ENCODE measurements around the gene CYP24A1.

Gene CYP24A1

DNA sequence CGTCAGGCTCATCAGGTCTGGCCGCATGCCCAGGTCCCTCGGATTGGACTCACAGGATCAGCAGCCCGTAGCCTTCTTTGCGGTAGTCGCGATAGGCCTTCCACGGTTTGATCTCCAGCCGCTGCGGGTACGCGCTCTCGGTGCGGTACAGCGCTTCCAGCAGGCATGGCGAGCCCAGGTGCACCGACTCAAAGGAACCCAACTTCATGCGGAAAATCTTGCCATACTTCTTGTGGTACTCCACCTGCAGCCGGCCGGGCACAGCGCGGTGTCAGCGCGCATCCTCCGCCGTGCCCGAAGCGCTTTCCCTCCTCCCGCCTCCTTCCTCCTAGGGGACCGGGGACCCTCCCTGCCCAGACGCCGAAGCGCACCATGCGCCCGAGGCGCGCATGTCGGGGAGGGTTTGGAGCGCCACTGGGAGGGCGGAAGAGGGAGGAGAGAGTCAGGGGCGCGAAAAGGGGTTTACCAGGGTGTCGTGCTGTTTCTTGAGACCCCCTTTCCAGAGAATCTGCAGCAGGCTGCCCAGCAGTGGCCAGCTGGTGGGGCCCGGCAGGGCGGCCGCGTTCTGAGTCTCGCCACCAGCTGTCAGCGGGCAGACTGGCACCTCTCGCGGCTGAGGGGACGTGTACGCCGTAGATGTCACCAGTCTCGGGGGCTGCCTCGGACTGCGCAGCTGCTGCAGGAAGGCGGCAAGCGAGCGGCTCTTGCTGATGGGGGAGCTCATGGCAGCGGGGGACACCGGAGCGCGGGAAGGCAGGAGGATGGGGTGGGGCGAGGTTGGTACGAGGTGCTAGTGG, 732 bp downstream of the CYP24A1 start:
- no peak for DNase-seq

DNA sequence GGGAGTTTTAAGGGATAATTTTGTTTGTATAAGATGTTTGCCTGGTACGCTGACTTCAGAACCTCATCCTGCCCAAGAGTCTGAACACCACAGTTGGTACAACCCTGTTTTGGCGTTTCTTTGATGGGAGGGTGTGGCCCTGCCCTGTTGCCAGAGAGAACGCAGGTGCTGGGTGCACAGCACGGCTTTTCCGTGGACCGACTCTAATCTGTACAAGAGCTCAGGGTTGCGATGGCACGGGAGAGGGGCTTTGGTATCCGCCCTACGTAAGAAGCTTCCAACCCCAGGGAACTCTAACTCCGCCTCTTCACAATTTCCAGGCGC, 1.3 kb downstream of the CYP24A1 start:
- no peak for DNase-seq

DNA sequence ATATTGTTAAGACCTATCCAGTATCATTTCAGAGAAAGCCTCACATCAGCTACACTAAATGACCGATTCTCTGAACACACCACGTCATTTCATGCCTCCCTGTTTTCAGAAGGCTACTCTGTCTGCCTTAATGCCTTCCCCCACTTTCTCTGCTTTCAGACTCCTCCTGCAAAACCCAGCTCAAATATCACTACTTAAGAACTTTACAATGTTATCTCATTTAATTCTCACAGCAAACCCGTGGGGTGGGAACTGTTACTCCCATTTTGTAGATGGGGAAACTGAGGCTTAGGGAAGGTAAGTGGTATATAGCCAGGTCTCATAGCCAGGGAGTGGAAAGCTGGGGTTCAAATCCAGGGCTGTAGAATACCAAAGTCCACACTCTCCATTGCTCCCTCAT, 2.8 kb downstream of the CYP24A1 start:
- DNase-seq: no peak

DNA sequence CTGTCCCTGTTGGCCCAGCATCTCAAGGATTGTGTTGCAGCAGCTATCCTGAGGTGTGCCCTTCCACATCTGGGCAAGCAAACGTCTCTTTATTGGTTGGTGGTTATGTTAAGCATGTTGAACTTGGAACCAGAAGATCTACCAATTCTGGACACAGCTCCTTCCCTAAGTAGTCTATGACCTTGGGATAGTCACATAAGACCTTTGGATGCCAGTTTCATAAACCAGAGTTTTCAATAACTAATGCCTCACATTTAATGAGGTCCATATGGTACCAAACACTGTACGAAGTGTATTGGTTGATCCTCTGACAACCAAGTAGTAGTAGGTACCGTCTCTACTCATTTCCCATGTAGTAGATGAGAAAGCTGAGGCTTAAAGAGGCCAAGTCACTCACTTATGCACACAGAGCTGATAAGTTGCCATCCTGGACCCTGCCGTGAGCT, 3.7 kb downstream of the CYP24A1 start:
- no peak for DNase-seq

DNA sequence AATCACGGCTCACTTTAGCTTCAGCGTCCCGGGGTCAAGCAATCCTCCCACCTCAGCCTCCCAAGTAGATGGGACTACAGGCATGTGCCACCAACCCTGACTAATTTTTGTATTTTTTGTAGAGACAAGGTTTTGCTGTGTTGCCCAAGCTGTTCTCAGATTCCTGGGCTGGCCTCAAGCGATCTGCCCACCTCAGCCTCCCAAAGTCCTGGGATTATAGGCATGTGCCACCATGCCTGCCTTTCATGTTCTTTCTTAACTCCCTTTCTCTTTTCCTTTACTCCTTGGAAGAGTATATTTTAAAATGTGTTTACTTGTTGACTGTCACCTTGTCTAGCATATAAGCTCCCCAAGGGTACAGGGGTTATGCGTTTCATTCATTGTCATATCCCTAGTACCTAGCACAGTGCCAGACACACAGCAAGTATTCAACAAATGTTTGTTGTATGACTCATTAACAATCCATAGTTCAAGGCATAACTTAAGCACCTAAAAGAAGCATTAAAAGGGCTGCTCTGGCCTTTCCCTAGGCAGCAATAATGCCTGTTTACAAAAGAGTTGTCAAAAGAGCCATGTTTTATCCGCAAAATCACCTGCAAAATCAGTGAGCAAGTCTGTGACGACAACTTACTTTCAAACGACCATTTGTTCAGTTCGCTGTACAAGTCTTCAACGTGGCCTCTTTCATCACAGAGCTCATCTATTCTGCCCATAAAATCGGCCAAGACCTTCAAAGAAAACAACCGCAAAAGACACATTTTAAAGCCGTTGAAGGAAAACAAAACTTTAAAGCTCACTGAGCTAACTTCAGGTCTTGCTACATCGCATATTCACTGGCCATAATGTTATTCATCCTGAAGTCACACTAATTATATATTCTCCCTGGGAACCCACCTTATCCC, 4.6 kb downstream of the CYP24A1 start:
- no peak for DNase-seq

DNA sequence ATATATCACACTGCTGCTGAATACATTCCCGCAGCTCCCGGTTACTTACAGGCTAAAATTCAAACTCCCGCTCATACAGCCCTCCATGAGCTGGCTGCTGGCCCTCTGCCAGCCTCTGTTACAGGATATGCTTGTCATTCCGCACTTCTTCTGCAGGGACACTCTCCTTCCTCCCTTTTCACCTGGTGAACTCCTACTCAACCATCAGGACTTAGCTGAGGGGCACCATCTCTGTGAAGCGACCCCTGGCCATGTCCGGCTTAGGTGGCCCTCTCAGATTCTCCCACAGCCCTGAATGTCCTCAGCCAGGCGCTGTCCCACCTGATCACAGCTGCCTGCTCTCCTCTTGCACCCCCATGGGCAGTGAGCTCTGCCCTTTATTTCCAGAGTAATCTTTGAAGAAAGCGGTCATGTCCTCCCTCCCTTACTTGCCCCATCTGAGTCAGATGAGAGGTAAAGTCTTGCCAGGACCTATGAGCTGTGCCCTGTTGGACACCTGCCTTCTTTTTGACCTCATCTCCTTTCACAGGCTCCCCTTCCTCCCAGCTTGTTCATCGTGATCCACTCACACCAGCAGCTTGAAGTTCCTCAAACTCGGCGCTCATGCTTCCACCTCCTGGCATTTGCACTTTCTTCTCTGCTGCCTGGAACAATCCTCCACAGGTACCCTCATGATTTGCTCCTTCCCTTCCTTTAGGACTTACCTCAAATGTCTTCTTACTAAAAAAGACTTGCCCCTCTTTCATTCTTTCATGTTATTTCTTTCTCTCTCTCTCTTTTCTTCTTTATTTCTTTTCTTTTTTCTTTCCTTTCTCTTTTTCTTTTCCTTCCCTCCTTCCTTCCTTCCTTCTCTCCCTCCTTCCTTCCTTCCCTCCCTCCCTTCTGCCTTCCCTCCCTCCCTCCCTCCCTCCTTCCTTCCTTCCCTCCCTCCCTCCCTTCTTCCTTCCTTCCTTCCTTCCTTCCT, 5.6 kb downstream of the CYP24A1 start:
- DNase-seq: no peak

DNA sequence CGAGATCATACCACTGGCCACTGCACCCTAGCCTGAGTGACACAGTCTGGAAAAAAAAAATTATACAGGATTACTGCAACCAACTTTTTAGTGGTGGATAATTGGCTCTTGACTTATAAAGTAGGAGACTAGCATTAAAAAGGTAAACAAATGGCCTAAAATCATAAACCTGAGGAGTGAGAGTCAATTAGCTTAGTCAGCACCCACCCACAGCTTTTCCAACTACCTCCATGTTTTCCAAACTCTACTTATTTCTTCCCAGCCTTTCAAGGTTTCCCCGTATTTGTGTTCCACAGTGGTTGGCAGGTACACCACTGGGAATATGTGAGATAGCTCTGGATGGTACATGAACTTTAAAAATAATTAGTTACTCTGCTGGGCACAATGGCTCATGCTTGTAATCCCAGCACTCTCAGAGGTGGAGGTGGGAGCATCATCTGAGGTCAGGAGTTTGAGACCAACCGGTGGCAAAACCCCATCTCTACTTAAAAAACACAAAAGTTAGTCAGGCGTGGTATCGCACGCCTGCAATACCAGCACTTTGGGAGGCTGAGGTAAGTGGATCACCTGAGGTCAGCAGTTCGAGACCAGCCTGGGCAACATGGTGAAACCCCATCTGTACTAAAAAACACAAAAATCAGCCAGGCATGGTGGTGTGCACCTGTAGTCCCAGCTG, 6.7 kb downstream of the CYP24A1 start:
- no peak for DNase-seq

DNA sequence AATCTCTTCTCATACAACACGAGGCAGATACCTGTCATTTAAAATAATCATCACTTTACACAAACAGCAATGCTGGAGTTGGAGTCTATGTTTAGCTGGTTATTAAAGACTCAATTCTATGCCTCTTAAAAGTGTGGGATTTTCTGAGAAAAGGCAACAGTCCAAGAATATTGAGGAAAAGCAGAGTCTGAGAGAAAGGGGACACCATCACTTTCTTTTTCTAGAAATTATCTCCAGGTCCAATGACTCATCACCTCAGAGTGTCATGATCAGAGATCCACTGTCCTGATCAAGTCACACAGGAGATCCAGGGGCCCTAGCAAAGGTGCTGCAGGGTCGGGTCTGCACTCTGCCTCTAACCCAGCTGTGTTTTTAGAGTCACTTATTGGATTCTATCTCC, 8.0 kb downstream of the CYP24A1 start:
- no peak for DNase-seq

DNA sequence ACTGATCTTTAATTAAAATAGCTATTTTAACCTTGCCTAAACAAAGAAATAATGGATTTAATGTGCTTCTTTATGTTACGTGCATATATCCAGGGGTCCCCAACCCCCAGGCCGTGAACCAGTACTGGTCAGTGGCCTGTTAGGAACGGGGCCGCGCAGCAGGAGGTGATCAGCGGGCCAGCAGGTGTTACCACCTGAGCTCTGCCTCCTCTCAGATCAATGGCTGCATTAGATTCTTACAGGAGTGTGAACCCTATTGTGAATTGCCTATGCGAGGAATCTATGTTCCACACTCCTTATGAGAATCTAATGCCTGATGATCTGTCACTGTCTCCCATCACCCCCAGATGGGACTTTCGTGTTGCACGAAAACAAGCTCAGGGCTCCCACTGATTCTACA, 8.8 kb downstream of the CYP24A1 start:
- DNase-seq: no peak

DNA sequence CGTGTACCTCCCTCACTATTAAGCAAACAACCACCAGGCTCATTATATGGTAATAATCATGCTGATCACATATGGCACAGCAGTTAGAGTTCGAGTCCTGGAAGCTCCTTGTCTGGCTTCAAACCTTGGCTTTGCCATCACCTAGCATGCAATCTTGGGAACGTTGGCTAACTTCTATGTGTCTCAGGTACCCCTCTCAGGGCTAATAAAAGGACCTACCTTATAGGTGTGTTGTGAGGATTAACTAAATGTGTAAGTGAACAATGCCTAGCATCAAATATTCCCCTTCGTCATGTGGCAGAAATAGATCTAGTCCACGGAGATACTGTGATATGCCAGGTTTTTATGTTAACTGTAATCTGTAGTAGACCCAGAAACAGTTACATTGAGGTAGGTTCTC, 10.4 kb downstream of the CYP24A1 start:
- DNase-seq: no peak

DNA sequence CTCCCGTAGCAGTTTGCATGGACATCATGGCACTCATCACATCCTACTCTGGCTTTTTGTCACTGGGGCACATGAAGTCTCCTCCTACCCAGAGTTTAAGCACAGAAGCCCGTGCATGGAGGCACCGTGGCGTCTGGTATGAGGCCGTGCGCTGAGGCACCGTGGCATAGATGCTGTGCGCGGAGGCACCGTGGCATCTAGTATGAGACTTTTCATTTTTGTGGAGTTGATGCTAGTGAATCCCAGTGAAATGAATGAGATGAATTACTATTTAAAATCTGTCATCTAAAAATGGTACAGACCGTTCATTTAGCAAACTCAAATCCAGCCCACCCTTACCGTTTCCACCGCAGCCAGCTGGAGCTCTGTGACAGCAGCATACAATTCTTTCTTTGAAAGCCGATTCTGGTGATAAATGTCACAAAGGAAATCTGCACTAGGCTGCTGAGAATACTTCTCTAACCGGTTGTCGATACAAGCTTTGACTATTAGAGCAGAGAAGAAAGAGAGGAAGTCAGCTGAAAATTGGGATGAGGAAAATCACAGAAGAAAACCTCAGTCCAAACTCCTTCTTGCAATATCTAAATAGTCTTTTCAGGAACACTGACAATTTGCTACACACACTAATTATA, 11.3 kb downstream of the CYP24A1 start:
- DNase-seq: no peak

DNA sequence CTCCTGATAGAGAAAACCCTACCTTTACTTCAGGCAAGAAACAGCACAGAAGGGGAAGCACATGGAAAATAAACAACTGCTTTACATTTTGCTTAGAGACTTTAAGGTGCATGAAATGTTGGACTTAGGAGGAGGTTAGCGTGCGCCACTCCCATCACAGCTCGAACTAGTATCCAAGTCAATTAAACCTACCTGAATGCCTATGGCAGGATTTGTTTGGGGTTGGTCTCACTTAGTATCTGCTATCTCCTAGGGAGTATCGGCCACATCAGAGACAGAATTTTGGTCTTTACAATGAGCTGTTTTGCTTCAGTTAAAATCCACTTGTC, 12.0 kb downstream of the CYP24A1 start:
- no peak for DNase-seq

DNA sequence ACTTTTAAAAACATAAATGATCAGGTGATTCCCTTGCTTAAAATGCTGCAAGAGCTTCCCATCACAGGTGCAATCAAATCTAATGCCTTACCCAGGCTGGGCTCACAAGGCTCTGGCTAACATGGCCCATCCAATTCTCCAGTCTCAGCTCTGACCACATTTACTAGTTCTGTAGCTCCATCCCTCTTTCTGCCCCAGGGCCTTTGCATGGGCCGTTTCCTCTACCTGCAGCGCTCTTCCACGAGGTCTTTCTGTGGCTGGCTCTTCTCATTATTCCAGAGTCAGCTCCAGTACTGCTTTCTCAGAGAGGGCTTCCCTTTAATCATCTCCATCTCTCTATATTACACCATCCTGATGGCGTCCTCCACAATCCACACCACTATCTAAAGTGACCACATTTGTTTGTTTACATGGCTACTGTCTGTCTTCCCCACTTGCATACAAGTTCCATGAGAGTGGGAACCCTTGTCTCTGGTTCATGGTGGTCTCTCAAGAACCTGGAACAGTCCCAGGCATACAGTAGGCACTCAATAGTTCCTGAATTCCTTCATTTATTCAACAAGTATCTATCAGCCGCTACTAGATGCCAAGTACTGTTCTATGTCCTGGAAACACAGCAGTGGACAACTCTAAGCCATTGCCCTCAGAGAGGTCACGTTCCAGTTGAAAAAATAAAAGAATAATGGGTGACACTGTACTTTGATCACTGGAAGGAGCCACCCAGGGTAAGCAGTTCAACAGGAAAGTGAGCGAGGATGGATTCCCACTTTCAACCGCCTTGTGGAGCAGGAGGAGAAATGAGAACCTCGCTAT, 12.6 kb downstream of the CYP24A1 start:
- no peak for DNase-seq

DNA sequence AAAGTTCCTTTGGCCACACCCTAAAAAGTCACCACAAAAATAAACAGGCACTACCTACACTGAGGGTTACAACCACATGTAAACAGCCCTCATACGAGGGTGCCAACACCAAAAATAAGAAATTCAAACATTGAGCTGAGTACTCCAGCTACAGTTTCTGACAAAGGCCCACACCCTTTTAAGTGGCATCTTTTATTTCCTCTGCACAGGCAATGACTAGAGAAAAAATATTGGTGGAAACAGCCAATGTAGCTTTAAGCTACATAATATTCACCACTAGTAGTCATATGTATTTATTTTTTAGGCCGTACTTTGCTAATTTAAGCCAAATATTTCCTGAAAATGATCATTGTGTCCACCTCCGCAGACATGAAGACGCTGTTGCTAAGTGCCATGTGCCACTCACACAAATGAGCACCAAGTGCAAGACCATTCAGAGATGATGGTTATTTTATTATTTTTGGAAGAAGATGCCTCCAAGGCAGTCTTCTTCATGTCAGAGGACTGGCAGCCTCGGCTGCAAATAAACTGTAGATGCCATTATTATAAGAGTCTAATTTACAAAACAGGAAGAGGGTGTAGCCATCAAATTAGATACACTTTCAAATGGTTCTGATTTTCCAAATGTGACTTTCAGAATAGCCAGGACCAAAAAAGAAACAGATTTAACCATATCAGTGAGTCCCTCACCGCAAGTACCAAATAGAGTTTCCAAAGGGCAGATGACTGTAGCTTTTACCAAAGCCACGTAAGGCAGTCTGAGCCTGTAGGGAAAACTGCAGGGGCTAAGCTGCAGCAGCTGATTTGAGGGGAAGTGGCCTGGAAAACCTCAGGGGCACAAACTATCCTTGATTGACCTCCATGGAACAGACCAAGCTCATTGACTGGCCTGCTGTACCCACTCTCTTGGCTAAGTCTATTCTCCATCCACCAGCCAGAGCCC, 13.4 kb downstream of the CYP24A1 start:
- DNase-seq: no peak

DNA sequence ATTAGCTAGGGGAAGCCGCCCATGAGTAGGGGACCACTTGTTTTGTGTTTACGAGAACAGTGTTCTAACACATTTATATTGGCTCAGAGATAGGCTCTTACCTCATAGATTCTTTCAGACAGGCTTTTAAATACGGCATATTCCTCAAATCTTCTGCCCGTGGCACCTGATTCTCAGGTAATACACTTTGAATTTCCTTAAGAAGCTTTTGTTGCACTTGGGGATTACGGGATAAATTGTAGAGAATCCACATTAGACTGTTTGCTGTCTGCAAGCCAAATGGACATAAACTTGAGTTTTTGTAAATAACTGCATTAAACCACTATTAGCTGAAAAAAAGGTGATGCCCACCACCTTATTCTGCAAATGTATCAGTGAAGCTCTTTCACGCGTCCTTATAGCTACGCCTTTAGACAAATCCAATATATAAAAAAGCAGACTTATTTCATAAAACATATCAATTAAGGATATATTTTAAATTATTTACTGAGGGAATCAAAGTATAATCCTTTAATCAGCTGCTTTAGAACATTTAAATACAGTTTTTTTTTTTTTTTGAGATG, 14.8 kb downstream of the CYP24A1 start:
- DNase-seq: no peak

DNA sequence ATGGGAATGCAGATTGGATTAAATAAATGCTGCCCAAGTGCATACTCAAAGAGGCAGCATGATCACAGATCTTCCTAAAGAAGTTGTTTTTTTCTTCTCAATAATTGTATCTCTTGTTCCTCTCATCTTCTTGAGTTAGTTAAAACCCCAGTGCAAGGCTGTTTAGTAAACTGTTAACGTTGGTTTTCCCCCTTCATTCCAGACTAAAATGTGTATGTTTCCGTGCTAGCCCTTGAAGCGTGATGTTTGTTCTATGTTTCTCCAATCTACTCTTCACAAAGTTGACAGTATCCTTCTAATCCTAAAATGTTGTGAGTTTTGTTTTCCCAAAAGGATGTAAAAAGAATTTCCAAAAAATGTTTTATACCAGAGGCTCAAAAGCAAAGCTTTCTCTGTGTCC, 15.6 kb downstream of the CYP24A1 start:
- no peak for DNase-seq

DNA sequence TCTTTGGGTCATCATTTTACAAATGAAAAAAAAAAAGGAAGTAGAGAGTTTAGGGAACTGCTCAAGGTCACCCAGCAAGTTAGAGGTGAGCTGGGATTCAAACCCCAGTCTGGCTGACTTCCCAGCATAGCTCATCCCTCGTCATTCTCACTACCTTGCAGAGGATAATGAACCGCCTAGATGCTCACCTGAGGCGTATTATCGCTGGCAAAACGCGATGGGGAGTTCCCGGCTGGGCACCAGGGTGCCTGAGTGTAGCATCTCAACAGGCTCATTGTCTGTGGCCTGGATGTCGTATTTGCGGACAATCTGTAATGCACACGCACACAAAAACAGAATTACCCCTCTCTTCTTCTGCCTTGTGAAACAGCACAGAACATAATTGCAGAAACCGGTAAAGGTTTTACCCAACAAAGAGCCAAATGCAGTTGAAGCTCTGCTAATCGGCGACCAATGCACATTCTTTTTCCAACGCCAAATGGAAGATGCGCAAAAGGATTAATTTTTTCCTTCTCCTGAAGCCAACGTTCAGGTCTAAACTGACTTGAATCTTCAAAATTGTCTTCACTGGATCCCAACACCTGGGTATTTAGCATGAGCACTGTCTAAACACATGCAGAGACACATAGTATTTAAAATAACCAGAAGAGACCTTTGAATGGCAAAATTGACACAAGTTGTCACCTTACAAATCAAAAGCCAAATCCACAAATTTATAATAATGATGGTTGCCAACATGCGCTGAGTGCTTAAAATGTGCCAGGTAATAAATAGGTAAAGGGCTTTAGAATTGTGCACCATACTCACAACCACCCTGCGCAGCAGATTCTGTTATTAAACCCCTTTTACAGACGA, 16.6 kb downstream of the CYP24A1 start:
- no peak for DNase-seq

DNA sequence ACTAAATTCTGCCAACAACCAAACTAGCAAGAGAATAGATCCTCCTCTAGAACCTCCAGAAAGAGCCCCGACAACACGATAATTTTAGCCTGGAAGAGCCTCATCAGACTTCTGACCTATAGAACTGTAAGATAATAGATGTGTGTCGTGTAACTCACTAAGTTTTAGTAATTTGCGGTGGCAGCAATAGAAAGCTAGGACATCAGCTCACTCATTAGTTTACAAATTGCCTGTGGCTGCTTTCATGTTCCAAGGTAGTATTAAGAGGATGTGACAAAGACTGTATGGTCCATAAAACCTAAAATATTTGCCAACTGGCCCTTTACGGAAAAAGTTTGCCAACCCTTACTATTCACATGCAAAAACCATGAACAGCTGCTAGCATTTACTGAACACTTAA, 17.3 kb downstream of the CYP24A1 start:
- no peak for DNase-seq

Measured in HCEC 1CT (cell line).